Muscle layer of colon (tissue), 2 donors: ENCODE measurements around the gene HABP4.

Experiments
- H3K27ac ChIP-seq: one replicate; pipeline ENCODE4 v1.7.0; 2013; ENCODE audit warnings: low read depth, mild to moderate bottlenecking, low read length, moderate library complexity
- H3K27me3 ChIP-seq, 2 donors: one replicate each; pipeline ENCODE4 v1.7.0; 2013; ENCODE audit warnings: low read length in 2 of 2, mild to moderate bottlenecking in 2 of 2; ENCODE audit not compliant: insufficient read depth in 2 of 2, control insufficient read depth in 1 of 2
- H3K36me3 ChIP-seq: one replicate; pipeline ENCODE4 v1.7.0; 2013; ENCODE audit warnings: mild to moderate bottlenecking, low read length; ENCODE audit not compliant: insufficient read depth
- H3K4me1 ChIP-seq: one replicate; pipeline ENCODE4 v1.7.0; 2013; ENCODE audit warnings: mild to moderate bottlenecking, low read length; ENCODE audit not compliant: insufficient read depth
- H3K4me3 ChIP-seq, 2 donors: one replicate each; pipeline ENCODE4 v1.7.0; 2013; ENCODE audit warnings: low read length in 2 of 2, low read depth in 1 of 2, mild to moderate bottlenecking in 1 of 2, moderate library complexity in 1 of 2
- H3K9ac ChIP-seq: one replicate; pipeline ENCODE4 v1.7.0; 2013; ENCODE audit warnings: low read length
- H3K9me3 ChIP-seq: one replicate; pipeline ENCODE4 v1.7.0; 2013; ENCODE audit warnings: mild to moderate bottlenecking, low read length
- donor health status: abdominal sarcoma.
- donor health status: Adenocarcinoma of cecum.

HABP4 gene

DNA sequence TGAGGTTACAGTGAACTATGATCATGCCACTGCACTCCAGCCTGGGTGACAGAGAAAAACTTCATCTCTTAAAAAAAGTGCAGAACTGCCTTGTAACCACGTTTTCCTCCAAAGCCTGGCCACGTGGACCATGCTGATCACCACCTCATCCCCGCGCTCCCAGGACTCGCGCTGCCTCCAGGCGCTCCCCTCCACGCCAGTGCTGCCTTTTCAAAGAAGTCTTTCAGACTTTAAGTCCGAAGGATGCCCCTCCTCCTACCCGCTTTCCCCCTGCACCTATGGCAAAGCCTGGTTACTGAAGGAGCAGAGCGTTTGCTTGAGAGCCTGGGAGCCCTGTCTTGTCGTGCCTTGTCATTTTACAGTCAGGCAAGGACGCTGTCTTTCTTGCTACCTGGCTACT, 43.8 kb downstream of the HABP4 start:
- Histone ChIP-seq H3K27ac (no peak overlapping the region), H3K27me3 (no peaks in the 10 kb centered on the region), H3K36me3 (peaks cover 30% of the 10 kb centered on the region), H3K9ac (no peak overlapping the region), H3K9me3 (no peaks in the 10 kb centered on the region), H3K4me3 (no peak overlapping the region), H3K4me1 (no peaks in the 10 kb centered on the region)

DNA sequence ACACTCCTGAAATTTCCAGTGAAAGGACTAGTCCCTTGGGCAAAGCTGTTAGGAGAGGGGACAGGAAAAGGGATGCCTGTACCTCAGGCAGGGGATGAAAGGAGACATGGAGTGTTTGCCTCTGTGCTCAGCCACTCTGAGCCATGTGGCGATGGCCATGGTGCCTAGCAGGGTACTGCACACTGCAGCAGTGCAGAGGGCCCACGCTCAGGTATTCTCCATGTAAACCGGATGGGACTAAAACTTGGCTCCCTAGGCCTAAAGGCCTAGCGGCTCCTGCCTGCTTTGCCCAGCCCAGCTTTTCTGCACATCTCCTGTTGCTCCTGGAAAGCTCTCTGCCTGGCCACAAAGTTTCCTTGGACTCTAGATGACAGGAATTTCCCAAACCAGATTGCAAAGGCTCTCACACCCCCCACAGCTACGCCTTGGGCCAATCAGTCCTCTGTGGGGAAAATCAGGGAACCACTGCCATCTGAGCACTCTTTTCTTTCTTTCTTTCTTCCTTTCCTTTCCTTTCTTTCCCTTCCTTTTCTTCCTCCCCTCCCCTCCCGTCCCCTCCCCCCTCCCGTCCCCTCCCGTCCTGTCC, 44.3 kb downstream of the HABP4 start:
- peaks cover 25% of the 10 kb centered on the region for H3K36me3 ChIP-seq
- H3K9me3 ChIP-seq, result no peaks in the 10 kb centered on the region
- H3K27ac ChIP-seq, result no peak overlapping the region
- no peak overlapping the region for H3K9ac ChIP-seq
- no peaks in the 10 kb centered on the region for H3K27me3 ChIP-seq
- no peaks in the 10 kb centered on the region for H3K4me1 ChIP-seq
- H3K4me3 ChIP-seq, result no peak overlapping the region

DNA sequence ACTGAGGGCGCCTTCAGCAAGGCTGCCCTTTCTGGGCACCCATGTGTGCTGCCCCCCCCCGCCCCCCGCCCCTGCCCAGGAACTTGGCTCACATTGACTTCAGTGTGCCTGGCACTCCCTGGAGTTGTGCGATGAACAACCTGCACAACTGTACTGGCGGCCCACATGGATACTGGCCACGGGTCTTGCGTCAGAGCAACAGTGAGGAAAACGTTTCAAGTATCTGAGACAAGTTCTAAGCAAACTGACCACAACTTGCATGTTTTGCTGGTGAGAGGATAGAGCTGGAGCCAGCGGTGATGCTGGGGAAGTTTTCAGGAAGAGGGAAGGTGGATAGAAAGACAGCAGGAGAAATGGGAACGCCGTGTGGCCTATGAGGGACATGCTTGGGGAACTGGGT, 45.4 kb downstream of the HABP4 start:
- H3K4me1 ChIP-seq, result no peaks in the 10 kb centered on the region
- H3K4me3 ChIP-seq, result no peak overlapping the region
- peaks cover 15% of the 10 kb centered on the region for H3K36me3 ChIP-seq
- no peaks in the 10 kb centered on the region for H3K27me3 ChIP-seq
- H3K9ac ChIP-seq, result no peak overlapping the region
- no peak overlapping the region for H3K27ac ChIP-seq
- no peaks in the 10 kb centered on the region for H3K9me3 ChIP-seq

DNA sequence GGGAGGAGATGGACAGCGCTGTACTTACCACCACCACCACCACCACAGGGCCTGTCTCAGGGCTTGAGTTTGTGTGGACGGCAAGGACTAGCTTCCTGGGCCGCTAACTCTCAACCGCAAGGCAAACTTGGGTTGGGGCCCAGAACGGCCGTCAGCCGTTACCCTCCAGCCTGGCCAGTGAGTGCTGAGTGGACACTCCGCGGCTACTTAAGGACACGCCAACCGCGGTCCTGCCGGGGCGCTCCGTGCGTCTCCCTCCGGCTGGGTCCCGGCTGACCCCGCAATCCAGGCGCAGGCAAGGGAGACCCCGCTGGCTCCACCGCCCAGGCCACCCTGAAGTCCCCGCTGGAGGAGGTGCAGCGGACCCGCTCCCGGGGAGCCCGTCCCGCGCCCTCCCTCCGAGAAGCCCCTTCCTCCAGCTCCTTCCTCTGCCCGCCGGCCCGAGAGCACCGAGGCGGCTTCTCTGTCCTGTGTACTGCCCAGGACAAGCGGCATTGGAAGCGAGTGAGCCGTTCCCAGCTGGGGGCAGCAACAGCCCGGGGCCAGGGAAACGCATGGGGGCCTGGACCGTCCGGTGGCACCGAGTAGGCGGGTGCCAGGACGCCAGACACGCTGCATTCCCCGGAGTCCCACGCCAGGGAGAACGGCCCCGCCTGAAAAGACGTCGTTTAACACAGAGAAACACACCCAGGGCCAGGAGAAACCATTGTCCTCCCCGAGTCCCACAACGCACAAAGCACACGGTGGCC, 46.6 kb downstream of the HABP4 start:
- no peak overlapping the region for H3K27ac ChIP-seq

DNA sequence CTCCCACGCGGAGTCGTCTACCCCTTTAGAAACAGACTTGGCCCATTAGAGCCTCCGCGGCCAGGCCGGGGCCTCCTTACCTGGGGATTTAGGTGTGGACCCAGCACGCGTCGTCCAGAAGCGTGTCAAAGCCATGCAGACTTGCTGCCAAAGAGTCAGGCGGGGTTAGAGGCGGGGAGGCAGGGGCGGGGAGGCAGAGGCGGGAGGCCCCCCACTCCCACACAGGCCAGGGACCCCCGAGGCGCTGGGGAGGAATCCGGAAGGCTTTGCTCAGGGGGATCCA, 47.1 kb downstream of the HABP4 start:
- no peaks in the 10 kb centered on the region for H3K36me3 ChIP-seq
- no peak overlapping the region for H3K27ac ChIP-seq
- no peak overlapping the region for H3K9ac ChIP-seq
- H3K27me3 ChIP-seq, result no peaks in the 10 kb centered on the region
- no peak overlapping the region for H3K4me3 ChIP-seq
- H3K9me3 ChIP-seq, result no peaks in the 10 kb centered on the region
- peaks cover 6% of the 10 kb centered on the region for H3K4me1 ChIP-seq

More for the DNA sequence above, 46.6 kb downstream of the HABP4 start:
- no peaks in the 10 kb centered on the region for H3K9me3 ChIP-seq
- H3K4me1 ChIP-seq, result peaks cover 4% of the 10 kb centered on the region
- no peak overlapping the region for H3K9ac ChIP-seq
- peaks cover 5% of the 10 kb centered on the region for H3K36me3 ChIP-seq
- no peak overlapping the region for H3K4me3 ChIP-seq
- no peaks in the 10 kb centered on the region for H3K27me3 ChIP-seq

DNA sequence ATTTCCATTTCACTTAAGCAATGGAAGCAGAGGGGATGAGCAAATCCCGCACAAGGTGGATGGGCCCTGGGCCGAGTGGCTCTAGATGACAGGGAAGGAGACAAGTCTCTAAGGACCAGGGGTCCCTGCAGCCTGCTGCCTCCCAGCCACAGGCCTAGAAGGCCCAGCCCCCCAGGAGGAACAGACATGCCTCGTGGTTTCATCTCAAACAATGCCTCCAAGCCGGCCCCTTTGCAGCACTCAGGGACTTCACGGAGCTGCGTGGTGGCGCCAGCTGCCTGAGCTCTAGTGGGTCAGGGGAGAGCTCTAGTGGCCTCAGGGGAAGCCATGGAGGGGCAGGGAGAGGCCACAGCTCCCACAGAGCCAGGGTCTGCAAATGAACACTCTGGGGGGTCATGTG, 48.8 kb downstream of the HABP4 start:
- Histone ChIP-seq H3K4me3 (no peak overlapping the region), H3K36me3 (no peaks in the 10 kb centered on the region), H3K9me3 (no peaks in the 10 kb centered on the region), H3K27ac (no peak overlapping the region), H3K9ac (no peak overlapping the region), H3K4me1 (peaks cover 6% of the 10 kb centered on the region), H3K27me3 (no peaks in the 10 kb centered on the region)

DNA sequence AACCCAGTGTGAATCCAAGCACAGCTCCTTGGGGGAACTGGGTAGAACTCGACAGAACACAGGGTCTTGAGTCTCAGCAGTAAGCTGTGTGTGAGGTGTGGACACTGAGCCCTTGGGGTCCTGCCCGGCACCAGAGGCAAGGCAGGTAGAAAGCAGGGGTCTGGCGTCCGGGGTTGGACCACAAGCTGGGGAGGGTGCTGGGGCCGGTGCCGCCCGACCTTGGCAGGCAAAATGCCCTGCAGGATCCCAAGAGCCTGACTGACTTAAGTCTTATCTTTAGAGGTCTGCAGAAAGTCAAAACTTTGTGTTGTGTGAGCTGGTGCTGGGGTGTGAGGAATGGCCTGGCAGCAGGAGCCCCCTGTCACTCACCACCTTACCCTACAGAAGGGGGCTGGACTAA, 49.3 kb downstream of the HABP4 start:
- Histone ChIP-seq H3K9ac (no peak overlapping the region), H3K9me3 (no peaks in the 10 kb centered on the region), H3K4me3 (no peak overlapping the region), H3K27me3 (no peaks in the 10 kb centered on the region), H3K4me1 (peaks cover 6% of the 10 kb centered on the region), H3K27ac (no peak overlapping the region), H3K36me3 (peaks cover 1% of the 10 kb centered on the region)

DNA sequence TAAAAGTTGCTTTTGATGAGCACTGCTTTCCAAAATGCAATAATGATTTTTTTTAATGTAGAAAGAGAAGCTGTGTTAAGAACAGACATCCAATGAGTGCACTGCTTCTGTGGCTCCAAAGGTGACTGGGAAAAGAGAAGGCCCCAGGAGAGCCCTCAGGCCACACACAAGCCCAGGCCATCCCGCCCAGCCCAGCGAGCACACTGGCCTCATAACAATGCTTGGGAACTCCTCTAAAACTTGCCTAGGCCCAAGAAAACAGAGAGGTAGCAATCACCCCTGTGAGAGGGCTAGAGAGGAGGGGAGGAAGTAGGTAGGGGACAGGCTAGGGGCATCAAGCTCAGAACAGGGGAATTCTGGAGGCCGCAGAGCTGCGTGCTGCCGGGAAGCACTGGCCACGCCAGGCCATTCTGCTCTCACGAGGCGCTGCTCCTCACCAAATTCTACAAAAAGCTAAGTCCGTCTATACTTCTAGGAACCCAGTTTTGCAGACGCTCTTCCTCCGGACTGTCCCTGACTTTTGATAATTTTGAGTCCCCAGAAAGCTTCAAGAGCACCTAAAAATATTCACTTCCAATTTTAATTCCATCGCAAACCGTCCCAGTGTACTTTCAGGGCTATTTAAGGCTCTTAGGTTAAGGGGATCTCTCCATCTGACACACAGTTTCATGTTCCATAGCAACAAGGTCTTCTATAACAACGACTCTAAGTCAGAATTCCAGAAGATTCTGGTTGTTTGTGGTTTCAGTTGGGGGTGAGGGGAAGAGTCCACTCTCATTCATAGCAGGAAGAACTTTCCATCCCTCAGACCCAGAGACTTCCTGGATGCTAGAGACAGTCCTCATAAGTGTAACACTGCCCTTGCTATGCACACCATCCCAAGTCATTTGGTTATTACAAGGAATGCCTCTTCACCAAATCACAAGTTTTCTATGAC, 51.0 kb downstream of the HABP4 start:
- Histone ChIP-seq H3K9ac (no peak overlapping the region), H3K4me1 (peaks cover 6% of the 10 kb centered on the region), H3K36me3 (peaks cover 6% of the 10 kb centered on the region), H3K4me3 (no peak overlapping the region), H3K9me3 (no peaks in the 10 kb centered on the region), H3K27ac (no peak overlapping the region), H3K27me3 (no peaks in the 10 kb centered on the region)

DNA sequence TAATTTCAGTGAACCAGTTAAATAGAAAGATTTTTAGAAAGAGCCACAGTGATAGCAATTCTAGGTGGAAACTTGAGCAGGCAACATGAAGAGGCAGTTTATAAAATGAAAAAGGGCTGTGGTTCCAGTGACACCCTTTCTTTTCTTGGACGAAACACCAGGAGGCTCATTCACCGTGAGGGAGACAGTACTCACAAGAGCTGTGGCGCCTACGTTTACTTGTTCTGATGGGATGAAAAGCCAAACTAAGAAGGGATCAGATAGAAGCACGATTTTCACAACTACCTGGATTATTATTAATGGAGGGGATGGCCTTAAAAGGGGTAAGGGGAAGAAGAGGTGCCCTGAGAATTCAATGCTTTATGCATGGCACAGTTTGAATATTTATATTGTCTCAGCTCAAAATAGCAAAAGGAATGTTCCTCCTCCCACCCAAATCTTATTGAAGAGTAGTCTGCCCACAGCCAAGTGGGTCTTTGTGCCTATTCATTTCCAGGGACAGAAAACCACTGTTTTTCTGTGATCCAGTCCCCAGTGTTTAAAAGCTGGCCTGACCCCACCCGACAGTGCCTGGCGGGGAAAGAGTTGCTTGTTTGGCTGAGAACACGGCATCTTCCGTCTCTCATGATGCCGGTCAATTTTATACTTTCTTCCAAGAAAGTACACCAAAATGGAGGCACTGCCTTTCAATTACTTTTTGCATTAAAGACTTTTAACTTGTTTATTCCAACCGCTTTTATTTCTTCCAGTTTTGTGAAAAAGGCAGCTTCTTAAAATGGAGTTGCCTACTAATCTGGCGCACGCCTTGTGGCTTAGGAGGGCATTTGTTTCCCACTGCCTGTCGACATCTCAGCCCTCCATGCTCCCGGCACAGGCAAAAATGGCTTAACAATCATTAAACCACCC, 51.9 kb downstream of the HABP4 start:
- H3K9me3 ChIP-seq, result no peaks in the 10 kb centered on the region
- H3K27ac ChIP-seq, result no peak overlapping the region
- no peak overlapping the region for H3K9ac ChIP-seq
- peaks cover 12% of the 10 kb centered on the region for H3K36me3 ChIP-seq
- H3K4me1 ChIP-seq, result peaks cover 6% of the 10 kb centered on the region
- no peak overlapping the region for H3K4me3 ChIP-seq
- no peaks in the 10 kb centered on the region for H3K27me3 ChIP-seq

DNA sequence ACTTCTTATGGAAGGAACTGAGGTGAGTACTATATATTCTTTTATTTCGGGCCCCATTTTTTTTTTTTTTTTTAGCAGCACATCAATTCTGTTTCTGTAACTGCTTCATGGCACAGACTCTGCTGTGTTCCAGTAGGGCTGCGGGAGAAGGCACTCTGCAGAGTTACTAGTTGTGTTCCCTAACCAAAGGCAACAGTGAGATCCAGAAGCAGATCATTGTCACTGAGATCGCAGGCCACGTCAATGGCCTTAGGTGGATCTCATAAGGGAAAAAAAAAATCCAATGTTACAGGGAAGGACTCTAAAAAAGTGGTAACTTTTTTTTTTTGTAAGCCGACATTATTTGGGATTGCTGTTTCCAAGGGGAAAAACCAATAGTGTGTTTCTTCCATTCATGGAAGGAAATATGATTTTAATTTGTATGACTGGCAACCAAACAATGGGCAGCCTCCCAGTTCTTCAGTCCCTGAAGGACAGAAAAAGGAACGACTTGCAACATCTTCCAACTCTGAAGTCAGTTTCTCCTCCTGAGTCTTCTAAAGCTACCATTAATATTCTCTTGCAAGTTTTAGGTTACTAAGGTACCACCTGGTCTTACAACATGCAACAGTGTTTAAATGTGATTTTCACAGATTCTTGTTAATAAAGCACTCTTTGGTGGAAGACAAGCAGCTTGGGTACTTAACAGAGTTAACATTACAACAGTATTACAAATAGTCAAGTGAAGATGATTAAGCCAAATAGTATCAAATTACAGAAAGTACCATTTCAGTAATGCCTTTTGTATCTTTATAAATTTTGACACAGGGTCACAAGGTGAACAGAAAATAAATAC, 52.8 kb downstream of the HABP4 start:
- Histone ChIP-seq H3K36me3 (peaks cover 14% of the 10 kb centered on the region), H3K9me3 (no peaks in the 10 kb centered on the region), H3K4me1 (peaks cover 6% of the 10 kb centered on the region), H3K27ac (no peak overlapping the region), H3K9ac (no peak overlapping the region), H3K27me3 (no peaks in the 10 kb centered on the region), H3K4me3 (no peak overlapping the region)
